ENCODE data around the gene RAD9A. TPM values are rescaled to one million over a fixed set of nuclear protein-coding genes. Genes with fewer than 3 reads are reported as not detected.

Gene RAD9A
- total and polyA plus RNA-seq, 2 of the 4 experiments (the other 2 are of a cell fraction) = 2.0 to 10.3 TPM

- TF ChIP-seq RCOR1 (IDR thresholded peaks at IDR 0.05; ENCODE audit: insufficient replicate concordance, low read length) = no peak
These were observed 5.0 kb downstream of the RAD9A start (continued) for GRCh38 chr11:67396587-67397389.

GRCh38 chr11:67397536-67397935 lies 5.8 kb downstream of the RAD9A start:
- DNase-seq (no peak), ATAC-seq (ENCODE audit: low read depth) (no peak)
- in situ Hi-C loops (cut with MboI; ENCODE audit: low sequenced_read_pairs) = no loop called here
- Histone ChIP-seq H4K8ac (ENCODE audit: low read depth in 2 of 2, low read length in 2 of 2) (no peak overlapping the region), H2BK5ac (ENCODE audit: low read depth, low read length, poor library complexity, severe bottlenecking) (no peak overlapping the region), H2AFZ (replicated peaks; ENCODE audit: low read length, poor library complexity) (no peak overlapping the region), H3K4me3 (ENCODE audit: insufficient read depth, low read depth, low read length) (no peak overlapping the region), H3K4ac (ENCODE audit: low read depth, low read length) (no peak overlapping the region), H2BK120ac (ENCODE audit: low read depth, low read length) (no peak overlapping the region), H2AK5ac (ENCODE audit: low read depth, low read length) (no peak overlapping the region), H3K27me3 (ENCODE audit: control insufficient read depth, insufficient read depth, low read length) (no peaks in the 10 kb centered on the region), H3K79me1 (ENCODE audit: low read depth in 1 of 2, low read length in 2 of 2) (peaks cover 17 to 39% of the 10 kb centered on the region in 2 experiments; a peak in 3 of 4 replicates), H3K14ac (replicated peaks; ENCODE audit: low read depth, low read length) (no peak overlapping the region), H4K91ac (ENCODE audit: insufficient read depth, low read depth, low read length) (no peak overlapping the region), H3K56ac (ENCODE audit: extremely low read depth, insufficient read depth, low read length) (no peak overlapping the region), H3K4me2 (ENCODE audit: low read depth, low read length) (no peak overlapping the region), H2AK9ac (replicated peaks; ENCODE audit: low read depth, low read length, poor library complexity) (peak overlapping the region; percentile 42), H3K36me3 (ENCODE audit: control insufficient read depth, insufficient read depth, low read length) (peaks cover 43% of the 10 kb centered on the region), H3K9ac (ENCODE audit: low read depth, low read length) (no peak overlapping the region), H2BK20ac (ENCODE audit: low read depth, low read length) (no peak overlapping the region), H3K23ac (ENCODE audit: low read depth, low read length) (no peak overlapping the region), H2BK15ac (ENCODE audit: low read depth, low read length) (no peak overlapping the region), H3K18ac (ENCODE audit: low read depth, low read length) (no peak overlapping the region), H3K4me1 (ENCODE audit: control insufficient read depth, insufficient read depth, low read length) (peaks cover 14% of the 10 kb centered on the region), H4K20me1 (ENCODE audit: insufficient read depth, low read length) (peaks cover 35% of the 10 kb centered on the region), H3K9me3 (ENCODE audit: control insufficient read depth, insufficient read depth, low read length) (no peaks in the 10 kb centered on the region), H3K27ac (ENCODE audit: insufficient read depth, low read length) (no peak overlapping the region), H3K9me1 (ENCODE audit: insufficient read depth, low read length) (no peaks in the 10 kb centered on the region), H4K5ac (ENCODE audit: low read depth, low read length) (no peak overlapping the region)
- WGBS, 2 experiments (ENCODE audit: extremely low coverage in 2 of 2, insufficient read length in 1 of 2) = no CpG with 5 or more reads among the region's 6 CpGs
- CTCF ChIA-PET = no interaction called here
- no peak for TF ChIP-seq ELK1 (IDR thresholded peaks at IDR 0.05; ENCODE audit: borderline replicate concordance, low read depth, low read length)
- no peak for TF ChIP-seq SMC3 (IDR thresholded peaks at IDR 0.05; ENCODE audit: low read depth, low read length)
- no peak for TF ChIP-seq BHLHE40 (IDR thresholded peaks at IDR 0.05; ENCODE audit: low read depth, low read length)
- no peak for TF ChIP-seq NFE2L2 (IDR thresholded peaks at IDR 0.05; ENCODE audit: low read depth, low read length)
- no peak for TF ChIP-seq RFX5 (IDR thresholded peaks at IDR 0.05; ENCODE audit: low read depth, low read length)
- no peak for TF ChIP-seq POLR2A (IDR thresholded peaks at IDR 0.05; ENCODE audit: low read depth, low read length)
- no peak for TF ChIP-seq MXI1 (IDR thresholded peaks at IDR 0.05; ENCODE audit: borderline replicate concordance, low read depth, low read length)
- dilution Hi-C loops (cut with HindIII; ENCODE audit: low sequenced_read_pairs, unreplicated experiment) = no loop called here
- intact Hi-C loops (cut with micrococcal nuclease) = no loop called here
- POLR2A ChIA-PET (ENCODE audit: unreplicated experiment) = no interaction called here
- no TSS peak for BruUV-seq (replicated peaks)
